SHP77 treated with DMSO at 0.1 percent for 48 hours (cell line): Measurements from ENCODE around the gene AUTS2.
"Not testable (repeated sequence)": the region's sequence is repeated elsewhere in the genome, so short reads cannot be mapped to it uniquely, and the experiment has no call there.

Experiments
- DNase-seq: peaks from one replicate; lab custom pipeline; 2025; lab: John Stamatoyannopoulos, UW

The AUTS2 gene

DNA sequence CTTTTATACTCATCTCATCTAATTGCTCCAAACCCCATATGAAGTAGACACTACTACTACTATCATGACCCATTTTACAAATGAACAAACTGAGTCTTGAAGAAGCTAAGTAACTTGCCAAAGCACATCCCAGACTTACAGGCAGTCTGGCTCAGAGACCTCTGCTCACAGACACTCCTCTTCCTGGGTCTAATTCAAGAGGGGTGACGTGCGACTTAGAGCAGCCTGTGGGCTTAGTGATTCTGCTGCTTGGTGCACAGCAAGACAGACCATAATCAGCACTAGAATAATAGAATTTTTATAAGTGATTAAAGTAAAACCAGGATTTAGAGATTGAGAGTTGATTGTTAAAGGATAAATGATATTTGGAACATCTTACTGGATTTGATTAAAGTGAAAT lies 750.8 kb downstream of the AUTS2 start:
- DNase-seq: no peak

DNA sequence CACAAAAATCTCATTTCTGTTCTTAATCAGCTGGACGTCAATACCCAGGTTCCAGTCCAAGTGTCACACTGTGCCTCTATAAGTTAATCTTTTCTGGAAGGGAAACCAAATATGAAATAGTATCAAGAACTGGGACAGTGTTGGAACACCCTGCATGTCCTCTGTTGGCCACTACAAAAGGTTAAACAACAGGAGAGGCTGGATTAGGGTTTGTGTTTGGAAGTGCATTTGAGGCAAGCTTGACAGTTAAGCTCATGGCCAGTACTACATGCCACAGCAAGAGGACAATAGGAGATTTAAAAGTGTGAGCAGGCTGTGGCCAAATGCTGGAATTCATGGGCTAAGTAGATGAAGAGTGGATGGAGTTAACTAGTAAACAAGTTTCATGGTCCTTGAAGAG lies 751.5 kb downstream of the AUTS2 start:
- DNase-seq: no peak

GRCh38 chr7:70352088-70352487 lies 753.8 kb downstream of the AUTS2 start:
- no peak for DNase-seq

DNA sequence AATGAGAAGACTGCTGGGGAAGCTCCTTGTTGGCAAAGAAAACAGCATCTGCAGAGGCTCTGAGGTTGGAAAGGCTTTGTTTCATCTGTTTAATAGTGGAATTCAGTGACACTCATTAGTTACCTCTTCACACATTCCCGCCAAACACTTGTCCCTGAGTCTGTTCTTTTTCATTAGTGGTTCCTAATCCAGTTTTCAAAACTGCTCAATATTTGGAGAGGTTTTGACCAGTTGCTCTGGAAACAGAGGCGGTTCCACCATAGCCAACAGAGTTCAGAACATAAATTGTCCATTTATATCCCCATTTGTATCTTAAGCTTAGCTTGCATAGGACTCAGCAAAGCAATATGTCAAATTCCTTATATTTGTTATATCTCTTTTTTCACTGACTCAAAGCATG lies 754.6 kb downstream of the AUTS2 start:
- DNase-seq: no peak

GRCh38 chr7:70353330-70353945 lies 755.2 kb downstream of the AUTS2 start:
- DNase-seq: no peak

- DNase-seq: no peak
These were observed 755.7 kb downstream of the AUTS2 start for GRCh38 chr7:70353946-70354335.

GRCh38 chr7:70354409-70355169 lies 756.3 kb downstream of the AUTS2 start:
- no peak for DNase-seq

DNA sequence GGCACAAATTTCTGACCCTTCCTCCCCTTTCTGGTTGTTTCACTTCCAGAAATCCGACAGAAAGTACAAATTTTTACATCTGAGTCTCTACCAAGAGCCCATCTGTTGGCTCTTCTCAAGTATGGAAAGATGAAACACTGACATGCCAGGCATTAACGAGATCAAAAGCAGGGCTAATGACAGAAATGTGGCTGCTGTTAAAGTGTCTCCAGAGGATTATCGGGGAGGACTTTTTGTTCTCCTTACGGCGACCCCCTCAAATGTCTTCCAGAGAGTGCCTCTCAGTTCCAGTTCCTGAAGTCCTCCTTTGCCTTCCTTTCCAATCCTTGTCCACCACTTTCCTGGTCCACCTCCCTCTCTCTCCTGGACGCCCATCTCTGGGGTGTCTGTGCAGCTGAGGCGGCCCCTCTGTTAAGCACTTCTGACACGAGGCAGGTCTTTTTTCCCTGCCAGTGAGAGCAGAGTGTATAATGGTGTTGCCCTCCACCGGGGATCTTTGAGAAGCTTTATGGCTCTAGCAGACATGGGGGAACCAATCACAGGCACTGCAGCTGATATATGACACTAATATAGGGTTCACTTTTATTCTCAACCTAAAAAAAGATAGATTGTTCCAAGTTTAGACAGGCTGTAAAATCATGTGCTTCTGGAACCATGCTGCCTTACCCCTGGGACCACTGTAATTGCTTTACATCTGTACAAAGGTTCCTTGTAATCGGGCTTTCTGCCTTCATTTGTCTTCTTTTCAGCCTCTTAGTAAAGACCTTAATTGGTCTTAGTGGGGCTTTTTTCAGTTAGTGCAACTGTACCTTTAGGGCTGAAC lies 757.1 kb downstream of the AUTS2 start:
- DNase-seq: no peak

DNA sequence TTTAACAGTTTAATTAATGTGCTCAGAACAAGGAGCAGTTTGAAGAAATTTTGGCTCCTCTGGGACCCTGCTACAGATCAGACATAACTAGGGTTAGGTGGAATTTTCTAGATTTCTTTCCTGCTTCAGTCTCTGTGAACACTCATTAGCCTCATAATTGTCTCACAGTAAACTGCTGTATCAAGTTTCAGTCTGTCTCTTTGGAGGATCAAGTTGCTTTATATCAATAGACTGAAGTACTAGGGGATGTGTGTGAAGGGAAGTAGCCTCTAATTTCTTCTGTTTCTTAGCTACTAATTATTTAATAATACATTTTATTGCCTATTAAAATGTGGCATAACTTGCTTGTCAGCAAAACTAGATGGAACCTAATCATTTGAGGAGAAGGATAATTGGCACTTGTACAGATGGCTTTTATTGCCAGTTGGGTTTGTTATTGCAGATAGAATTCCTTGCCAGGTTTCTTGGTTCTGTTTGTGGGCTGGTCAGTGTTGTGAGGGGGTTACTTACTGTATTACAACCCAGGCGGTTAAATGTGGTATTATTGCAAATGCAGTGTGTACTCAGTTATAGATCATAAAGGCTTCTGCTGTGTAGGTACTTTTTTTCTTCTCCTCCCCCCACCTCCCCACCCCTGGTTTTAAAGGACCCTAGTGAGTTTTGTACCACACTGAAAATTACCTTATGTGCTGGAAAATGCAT lies 758.0 kb downstream of the AUTS2 start:
- no peak for DNase-seq

GRCh38 chr7:70356787-70357328 lies 758.6 kb downstream of the AUTS2 start:
- no peak for DNase-seq

GRCh38 chr7:70360557-70360956 lies 762.3 kb downstream of the AUTS2 start:
- DNase-seq: no peak

DNA sequence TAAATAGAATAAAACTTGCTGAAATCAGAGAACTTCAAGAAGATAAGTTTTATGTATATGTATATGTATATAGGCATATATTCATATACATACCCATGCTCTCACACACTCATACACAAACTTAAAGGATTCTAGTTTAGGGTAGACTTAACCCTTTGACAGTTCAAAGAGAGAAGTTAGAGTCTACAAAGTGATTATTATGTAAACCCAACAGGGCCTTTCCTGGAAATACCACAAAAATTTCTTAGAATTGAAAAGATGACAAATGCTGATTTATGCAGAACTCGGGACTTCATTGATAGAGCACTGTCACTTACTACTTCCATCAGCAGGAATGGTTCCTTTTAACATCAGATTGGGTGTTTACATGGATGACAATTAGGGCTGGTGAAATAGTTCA lies 763.5 kb downstream of the AUTS2 start:
- DNase-seq: no peak

GRCh38 chr7:70364393-70364792 lies 766.1 kb downstream of the AUTS2 start:
- not testable (repeated sequence) for DNase-seq

DNA sequence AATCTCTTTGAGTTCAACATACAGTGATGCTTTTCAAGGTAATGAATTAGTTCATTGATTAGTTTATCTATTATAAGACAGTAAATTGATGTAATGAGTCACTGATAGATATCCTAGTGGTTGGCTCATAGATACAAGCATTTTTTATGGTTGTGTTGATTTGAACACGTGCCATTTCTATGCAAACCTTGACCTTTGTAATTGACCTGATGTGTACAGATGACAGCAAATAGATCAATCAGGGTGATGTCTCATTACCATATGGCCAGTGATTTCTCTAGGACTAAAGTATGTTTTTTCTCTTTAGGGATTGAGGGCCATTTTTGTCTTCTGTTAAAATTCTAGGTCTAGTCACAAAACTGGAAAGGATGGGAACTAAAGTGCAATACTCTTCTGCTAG lies 773.4 kb downstream of the AUTS2 start:
- DNase-seq: no peak

DNA sequence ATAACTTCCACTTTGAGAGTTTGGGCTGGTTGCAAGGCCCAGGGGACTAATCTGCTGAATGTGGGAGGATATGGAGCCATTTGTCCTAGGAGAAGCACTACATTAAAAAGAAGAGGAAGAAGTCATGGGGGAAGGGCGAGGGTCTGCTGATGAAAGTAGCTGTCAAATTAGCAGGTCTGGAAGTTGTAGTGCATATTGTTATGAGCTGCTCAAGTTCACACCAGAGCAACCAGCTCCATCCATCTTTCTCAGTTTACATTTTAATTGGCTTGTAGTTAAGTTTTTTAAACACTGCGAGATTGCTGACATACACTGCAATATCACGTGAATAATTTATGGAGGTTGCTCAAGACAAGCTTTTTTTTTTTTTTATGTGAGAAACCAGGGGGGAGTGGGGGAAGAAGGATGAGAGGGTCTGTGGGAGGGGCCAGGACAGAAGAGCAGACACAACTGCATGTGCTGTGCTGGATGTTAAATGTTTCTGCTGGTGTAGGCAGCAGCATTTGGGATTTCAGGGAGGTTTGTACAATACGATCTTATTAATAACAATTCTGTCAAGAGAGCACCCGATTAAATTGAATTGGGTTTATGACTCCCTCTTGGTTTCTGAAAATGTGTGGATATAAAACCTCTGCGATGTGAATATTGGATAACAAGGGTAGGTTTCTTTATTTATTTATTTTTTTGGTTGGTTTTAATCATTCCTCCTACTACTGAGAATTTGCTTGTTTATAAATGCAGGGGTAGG lies 774.7 kb downstream of the AUTS2 start:
- no peak for DNase-seq

DNA sequence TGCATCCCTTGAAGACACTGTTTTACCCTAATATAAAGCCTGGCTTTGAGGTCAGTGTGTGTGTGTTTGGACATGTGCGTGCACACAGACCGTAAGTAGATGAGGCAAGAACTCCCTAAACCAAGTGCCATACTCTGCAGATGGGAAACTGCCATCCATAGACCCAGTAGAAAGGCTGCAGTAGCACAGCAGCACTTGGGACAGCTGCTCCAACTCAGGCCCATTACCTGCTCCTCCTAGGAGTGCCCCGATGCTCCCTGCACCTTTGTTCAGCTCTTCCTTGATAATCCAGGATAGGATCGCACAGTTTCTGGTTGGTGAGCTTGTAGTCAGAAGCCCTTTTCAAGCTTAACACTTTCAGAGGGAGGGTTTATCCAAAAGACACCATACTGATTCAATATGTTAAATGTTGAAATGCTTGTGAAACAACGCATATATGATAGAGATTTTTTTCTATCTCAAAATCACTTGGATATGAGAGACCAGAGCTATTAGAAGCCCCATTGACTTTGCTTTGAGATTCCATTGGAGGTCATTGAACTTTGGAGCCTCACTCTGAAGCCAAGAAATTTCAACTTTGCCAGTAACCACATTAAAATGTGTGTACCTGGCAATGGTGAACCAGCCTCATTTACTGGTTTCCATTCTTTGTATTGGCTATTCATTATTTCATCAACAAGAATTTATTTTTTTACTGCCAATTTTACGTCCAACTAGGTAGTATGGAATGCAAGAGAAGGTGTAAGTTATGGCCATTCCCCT lies 776.7 kb downstream of the AUTS2 start:
- no peak for DNase-seq

DNA sequence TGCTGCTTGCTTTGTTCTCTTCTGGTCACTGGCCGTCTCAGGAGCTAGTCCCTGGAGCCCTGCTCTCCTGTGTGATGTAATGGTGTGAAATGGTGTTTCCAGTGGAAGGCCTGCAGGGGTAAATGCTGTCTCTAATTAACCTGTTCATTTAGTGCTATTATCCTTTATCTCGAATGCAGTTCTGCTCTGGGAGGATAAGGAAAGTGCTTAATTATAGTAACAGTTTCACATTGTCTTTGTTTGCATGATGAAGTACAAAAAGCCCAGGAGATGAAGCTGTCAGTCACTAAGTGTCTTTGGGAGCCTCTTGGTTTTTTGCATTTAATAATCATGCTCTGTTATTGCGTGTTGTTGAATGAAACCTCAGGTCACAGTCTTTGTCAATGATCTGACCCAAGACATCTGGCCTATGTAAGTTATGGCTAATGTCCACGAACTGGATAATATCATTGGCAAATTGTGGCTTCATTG lies 778.3 kb downstream of the AUTS2 start:
- DNase-seq: no peak

DNA sequence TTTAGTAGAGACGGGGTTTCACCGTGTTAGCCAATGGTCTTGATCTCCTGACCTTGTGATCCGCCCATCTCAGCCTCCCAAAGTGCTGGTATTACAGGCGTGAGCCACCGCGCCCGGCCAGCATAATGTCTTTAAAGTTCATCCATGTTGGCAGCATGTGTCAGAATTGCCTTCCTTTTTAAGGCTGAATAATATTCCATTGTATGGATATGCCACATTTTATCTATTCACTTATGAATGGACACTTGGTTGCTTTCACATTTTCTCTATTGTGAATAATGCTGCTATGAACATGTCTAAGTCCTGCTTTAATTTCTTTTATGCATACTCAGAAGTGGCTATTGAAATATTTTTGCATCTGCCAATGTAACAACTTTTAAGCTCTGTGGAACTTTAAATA lies 779.7 kb downstream of the AUTS2 start:
- no peak for DNase-seq

DNA sequence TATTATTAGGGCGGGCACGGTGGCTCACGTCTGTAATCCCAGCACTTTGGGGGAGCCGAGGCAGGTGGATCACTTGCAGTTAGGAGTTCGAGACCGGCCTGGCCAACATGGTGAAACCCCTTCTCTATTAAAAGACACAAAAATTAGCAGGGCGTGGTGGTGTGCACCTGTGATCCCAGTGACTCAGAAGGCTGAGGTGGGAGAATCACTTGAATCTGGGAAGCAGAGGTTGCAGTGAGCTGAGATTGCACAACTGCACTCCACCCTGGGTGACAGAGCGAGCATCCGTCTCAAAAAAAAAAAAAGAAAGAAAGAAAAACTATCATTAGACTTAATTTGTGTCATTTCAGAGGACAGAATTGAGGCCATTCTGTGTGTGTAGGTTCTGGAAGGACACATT lies 780.9 kb downstream of the AUTS2 start:
- no peak for DNase-seq

DNA sequence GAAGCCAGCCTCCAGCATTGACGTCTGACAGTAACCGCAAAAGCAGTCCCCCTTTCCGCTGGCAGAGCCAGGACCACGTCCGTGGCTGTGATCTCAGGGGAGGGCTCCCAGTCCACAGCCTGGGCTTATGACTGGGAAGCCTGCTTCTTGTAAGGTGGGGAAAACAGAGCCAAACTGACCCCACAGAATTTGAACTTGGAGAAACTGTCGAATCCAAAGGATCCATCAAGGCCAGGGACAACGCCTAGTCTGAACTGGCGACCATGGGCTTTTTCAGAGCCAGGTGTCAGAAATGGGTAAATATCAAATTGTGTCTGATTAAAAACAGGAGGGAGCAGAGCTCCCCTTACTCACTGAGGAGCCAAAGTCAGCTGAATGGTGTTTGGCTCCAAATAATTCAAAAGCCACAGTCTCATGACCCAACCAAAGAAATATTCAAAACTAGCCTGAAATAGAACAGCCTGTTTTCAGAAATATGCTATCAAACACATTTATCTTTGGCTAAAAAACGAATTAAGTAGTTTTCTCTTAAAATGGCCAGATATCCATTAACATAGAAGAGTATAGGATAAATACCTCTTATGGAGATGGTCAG lies 782.2 kb downstream of the AUTS2 start:
- DNase-seq: no peak
